Keratinocyte (primary cell): ENCODE results near the gene SMAP1. TPM values are rescaled to one million over a fixed set of nuclear protein-coding genes. Genes with fewer than 3 reads are reported as not detected.

Experiments
- DNase-seq: peaks from one replicate; pipeline ENCODE4 v3.0.0-alpha.2; 2011; ENCODE audit warnings: low read depth, missing footprints, low spot score
- FAIRE-seq: peaks from 2 replicates; lab custom pipeline; 2011; peaks lifted over from hg19 to GRCh38; lab: Jason Lieb, UNC
- H2AFZ ChIP-seq: 2 replicates; pipeline ENCODE4 v1.6.0; 2012; ENCODE audit warnings: low read length, control low read depth, inconsistent platforms; ENCODE audit not compliant: control insufficient read depth
- H3K27ac ChIP-seq: 2 replicates; pipeline ENCODE4 v1.5.1; 2011; ENCODE audit warnings: low read length; ENCODE audit not compliant: control insufficient read depth, insufficient read depth
- H3K27me3 ChIP-seq: 3 replicates; pipeline ENCODE4 v1.6.0; 2011; ENCODE audit warnings: low read length; ENCODE audit not compliant: control insufficient read depth, insufficient read depth; ENCODE audit errors: extremely low read depth
- H3K36me3 ChIP-seq, 2 experiments: 2 replicates in 1 of 2; 3 replicates in 1 of 2; pipeline ENCODE4 v1.5.1; 2011; ENCODE audit warnings: low read length in 2 of 2, mild to moderate bottlenecking in 1 of 2; ENCODE audit not compliant: control insufficient read depth in 2 of 2, insufficient read depth in 2 of 2; ENCODE audit errors: extremely low read depth in 1 of 2
- H3K4me1 ChIP-seq: 3 replicates; pipeline ENCODE4 v1.5.1; 2011; ENCODE audit warnings: low read length; ENCODE audit not compliant: control insufficient read depth, insufficient read depth; ENCODE audit errors: extremely low read depth
- H3K4me2 ChIP-seq: 3 replicates; pipeline ENCODE4 v1.6.0; 2011; ENCODE audit warnings: low read depth, low read length; ENCODE audit not compliant: control insufficient read depth, insufficient read depth; ENCODE audit errors: extremely low read depth
- H3K4me3 ChIP-seq, 3 experiments: fragments of 200-600 bp in 1 of 3; sonication (generic) in 1 of 3; 2 replicates in 2 of 3; 3 replicates in 1 of 3; pipeline ENCODE4 v1.5.1; 2011 to 2016; ENCODE audit warnings: low read length in 3 of 3, mild to moderate bottlenecking in 3 of 3, control low read depth in 2 of 3, inconsistent platforms in 1 of 3, low read depth in 1 of 3, mixed read lengths in 1 of 3, mixed run types in 1 of 3, moderate library complexity in 1 of 3; ENCODE audit not compliant: control insufficient read depth in 2 of 3, insufficient read depth in 2 of 3; ENCODE audit errors: extremely low read depth in 1 of 3
- H3K79me2 ChIP-seq: 2 replicates; pipeline ENCODE4 v1.6.0; 2012; ENCODE audit warnings: low read length; ENCODE audit not compliant: control insufficient read depth, insufficient read depth
- H3K9ac ChIP-seq: 3 replicates; pipeline ENCODE4 v1.6.0; 2011; ENCODE audit warnings: low read length; ENCODE audit not compliant: control insufficient read depth, insufficient read depth; ENCODE audit errors: extremely low read depth
- H3K9me1 ChIP-seq: 3 replicates; pipeline ENCODE4 v1.6.0; 2011; ENCODE audit warnings: low read length; ENCODE audit not compliant: control insufficient read depth, insufficient read depth; ENCODE audit errors: extremely low read depth
- H3K9me3 ChIP-seq: 2 replicates; pipeline ENCODE4 v1.5.1; 2012; ENCODE audit warnings: low read depth, low read length; ENCODE audit not compliant: control insufficient read depth
- H4K20me1 ChIP-seq: 3 replicates; pipeline ENCODE4 v1.6.0; 2011; ENCODE audit warnings: low read length; ENCODE audit not compliant: control insufficient read depth, insufficient read depth; ENCODE audit errors: extremely low read depth
- CTCF ChIP-seq, 3 experiments: IDR thresholded peaks in 1 of 3; conservative IDR thresholded peaks in 1 of 3; optimal IDR thresholded peaks in 1 of 3; 2 replicates in 2 of 3; 3 replicates in 1 of 3; pipeline versions ENCODE3 to v1.5.1; 2011; ENCODE audit warnings: low read length in 3 of 3, mild to moderate bottlenecking in 3 of 3, moderate library complexity in 2 of 3, control low read depth in 1 of 3, inconsistent platforms in 1 of 3; ENCODE audit not compliant: insufficient read depth in 2 of 3; ENCODE audit errors: extremely low read depth in 1 of 3
- EZH2 ChIP-seq: IDR thresholded peaks from one replicate; pipeline ENCODE4 v1.6.1; 2012; ENCODE audit warnings: inconsistent platforms, mild to moderate bottlenecking, low read length, moderate library complexity
- dilution Hi-C: fragments of 300-500 bp; cut with MboI; formaldehyde crosslinking; loops from one replicate; pipeline ENCODE4 v1.7.0; 2020; ENCODE audit warnings: low sequenced_read_pairs; ENCODE audit not compliant: extremely low pct_ligation_motif_present
- polyA plus RNA-seq, 5 experiments: library from polyadenylated mRNA; depleted of rRNA in 3 of 5; stranded (reverse) in 3 of 5; stranded (forward) in 1 of 5; unstranded in 1 of 5; fragments of >200 nt; gene quantifications; 1 replicate in 1 of 5; 2 replicates in 3 of 5; 3 replicates in 1 of 5; pipeline versions ENCODE4 v1.2.1 to v1.2.3, GENCODE V29; 2011 to 2012; ENCODE audit warnings: missing spikeins in 2 of 5, low read depth in 1 of 5, low replicate concordance in 1 of 5

SMAP1 gene
- polyA plus RNA-seq, 1 donor (not counting 4 experiments of a cell fraction or from before 2014, with no cell fraction given), result 16.5 TPM

GRCh38 chr6:70874181-70874913 lies 206.7 kb downstream of the SMAP1 start:
- no peaks in the 10 kb centered on the region for H3K4me1 ChIP-seq
- no peak overlapping the region for H3K4me3 ChIP-seq
- H4K20me1 ChIP-seq, result no peaks in the 10 kb centered on the region
- no peaks in the 10 kb centered on the region for H3K79me2 ChIP-seq
- H3K9me1 ChIP-seq, result no peaks in the 10 kb centered on the region
- H3K27ac ChIP-seq, result no peak overlapping the region
- no peaks in the 10 kb centered on the region for H3K9me3 ChIP-seq
- no peak overlapping the region for H3K9ac ChIP-seq
- H2AFZ ChIP-seq, result no peak overlapping the region
- no peaks in the 10 kb centered on the region for H3K36me3 ChIP-seq
- DNase-seq, result no peak
- no peak for FAIRE-seq
- dilution Hi-C loops, result no loop called here
- H3K4me2 ChIP-seq, result no peak overlapping the region
- peaks cover 4% of the 10 kb centered on the region for H3K27me3 ChIP-seq
- TF ChIP-seq EZH2, result no peak
- no peak for TF ChIP-seq CTCF (optimal IDR thresholded peaks at IDR 0.05 in 1 of 3, IDR thresholded peaks at IDR 0.05 in 1 of 3, conservative IDR thresholded peaks at IDR 0.05 in 1 of 3; ENCODE audit: extremely low read depth in 1 of 3, insufficient read depth in 2 of 3, low read length in 3 of 3)

- Histone ChIP-seq H3K9me1 (no peaks in the 10 kb centered on the region), H4K20me1 (no peaks in the 10 kb centered on the region), H3K36me3 (no peaks in the 10 kb centered on the region), H3K27me3 (peaks cover 4% of the 10 kb centered on the region), H3K79me2 (no peaks in the 10 kb centered on the region), H3K9ac (no peak overlapping the region), H3K4me3 (no peak overlapping the region), H3K27ac (no peak overlapping the region), H2AFZ (no peak overlapping the region), H3K9me3 (no peaks in the 10 kb centered on the region), H3K4me1 (no peaks in the 10 kb centered on the region), H3K4me2 (no peak overlapping the region)
- FAIRE-seq (no peak), DNase-seq (no peak)
- TF ChIP-seq CTCF (optimal IDR thresholded peaks at IDR 0.05 in 1 of 3, IDR thresholded peaks at IDR 0.05 in 1 of 3, conservative IDR thresholded peaks at IDR 0.05 in 1 of 3; ENCODE audit: extremely low read depth in 1 of 3, insufficient read depth in 2 of 3, low read length in 3 of 3) (no peak), EZH2 (no peak)
- dilution Hi-C loops, result no loop called here
Measured at GRCh38 chr6:70879496-70879895, 211.8 kb downstream of the SMAP1 start.
